GM19035 (cell line): ENCODE results near the gene NRXN3.

Experiments
- ATAC-seq: cut with Tn5 transposase; IDR thresholded peaks from one replicate; pipeline ENCODE4 v1.9.1; 2021; ENCODE audit not compliant: unreplicated experiment

NRXN3 gene

GRCh38 chr14:79325071-79325470 lies 1154.9 kb downstream of the NRXN3 start:
- ATAC-seq, result no peak

- ATAC-seq, result no peak
These were observed 1155.4 kb downstream of the NRXN3 start for GRCh38 chr14:79325557-79325956.

DNA sequence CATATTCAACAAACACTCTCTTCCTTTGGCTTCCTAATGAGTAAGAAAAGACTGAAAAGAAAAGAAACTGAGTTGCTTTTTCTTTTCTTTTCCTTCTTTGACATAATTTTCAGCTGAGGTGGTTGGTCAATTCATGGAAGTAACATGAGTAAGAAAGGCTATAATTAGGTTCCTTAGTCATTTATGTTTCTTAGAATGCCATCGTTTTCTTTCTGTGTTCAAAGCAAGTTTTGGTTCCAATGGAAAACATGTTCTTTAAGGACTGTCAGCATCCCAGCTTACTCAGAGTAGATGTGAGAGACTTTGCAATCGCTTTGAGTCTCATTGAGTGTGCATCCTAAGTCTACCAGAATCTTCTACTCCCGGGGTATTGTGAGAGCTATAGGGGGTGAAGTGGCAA lies 1158.7 kb downstream of the NRXN3 start:
- no peak for ATAC-seq

- no peak for ATAC-seq
These were observed 1161.7 kb downstream of the NRXN3 start for GRCh38 chr14:79331830-79332229.

DNA sequence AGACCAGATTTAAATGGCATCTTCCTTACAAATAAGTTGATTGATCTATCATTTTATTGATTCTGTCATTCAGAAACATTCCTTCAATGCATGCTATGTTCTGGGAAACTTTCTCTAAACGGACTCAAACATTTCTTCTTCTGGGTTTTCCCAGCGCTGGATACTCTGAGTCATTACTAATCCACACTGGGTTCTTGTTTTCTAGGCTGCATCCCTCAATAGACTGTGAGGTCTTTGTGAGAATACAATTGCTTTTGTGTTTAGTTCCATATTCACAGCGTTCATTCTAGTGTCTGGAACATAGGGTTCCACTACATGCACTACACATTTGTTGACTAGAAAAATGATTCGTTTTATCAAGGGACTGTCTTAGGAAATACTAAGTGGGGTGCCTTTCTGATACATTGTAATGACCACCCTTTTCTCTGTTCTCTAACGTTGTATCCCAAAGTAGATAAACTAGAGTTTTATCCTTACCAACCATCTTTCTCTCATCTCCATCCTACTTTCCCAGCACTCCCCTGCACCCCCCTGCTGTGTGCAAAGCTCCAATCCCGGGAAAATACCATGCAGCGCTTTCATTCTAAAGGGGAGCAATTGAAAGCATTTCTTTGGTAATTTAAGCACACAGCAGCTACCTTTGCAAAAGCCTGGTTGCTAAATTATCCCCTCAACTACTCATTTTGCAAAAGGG lies 1162.5 kb downstream of the NRXN3 start:
- no peak for ATAC-seq

- no peak for ATAC-seq
These were observed 1163.0 kb downstream of the NRXN3 start for GRCh38 chr14:79333198-79333546.

- ATAC-seq, result no peak
These were observed 1164.1 kb downstream of the NRXN3 start for GRCh38 chr14:79334272-79334671.

DNA sequence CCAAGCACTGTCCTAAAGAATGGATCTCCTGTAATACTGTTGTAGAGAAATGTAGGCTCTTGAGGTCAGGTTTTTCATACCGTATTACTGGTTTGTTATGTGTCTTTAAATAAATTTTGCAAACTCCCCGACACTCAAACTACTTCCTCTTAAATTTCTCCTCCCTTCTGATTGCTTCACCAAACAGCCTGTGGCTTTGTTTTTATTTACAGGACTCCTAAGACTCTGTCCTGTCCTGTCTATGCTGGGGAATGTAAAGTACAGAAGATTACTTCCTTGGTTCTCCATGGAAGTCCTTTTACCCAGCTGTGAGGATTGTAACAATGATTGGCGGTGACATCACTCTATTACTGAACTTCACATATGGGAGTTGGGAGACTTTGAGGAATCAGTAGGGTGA lies 1167.6 kb downstream of the NRXN3 start:
- ATAC-seq, result no peak

DNA sequence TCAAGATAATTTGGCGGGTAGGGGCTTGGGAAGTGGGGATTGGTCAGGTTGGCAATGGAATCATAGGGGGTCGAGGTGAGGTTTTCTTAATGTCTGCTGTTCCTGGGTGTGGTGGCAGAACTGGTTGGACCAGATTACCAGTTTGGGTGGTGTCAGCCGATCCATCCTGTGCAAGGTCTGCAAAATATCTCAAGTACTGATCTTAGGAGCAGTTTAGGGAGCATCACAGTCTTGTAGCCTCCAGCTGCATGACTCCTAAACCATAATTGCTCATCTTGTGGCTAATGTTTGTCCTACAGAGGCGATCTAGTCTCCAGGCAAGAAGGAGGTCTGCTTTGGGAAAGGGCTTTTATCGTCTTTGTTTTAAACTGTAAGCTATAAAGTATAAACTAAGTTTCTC lies 1172.8 kb downstream of the NRXN3 start:
- ATAC-seq, result no peak

DNA sequence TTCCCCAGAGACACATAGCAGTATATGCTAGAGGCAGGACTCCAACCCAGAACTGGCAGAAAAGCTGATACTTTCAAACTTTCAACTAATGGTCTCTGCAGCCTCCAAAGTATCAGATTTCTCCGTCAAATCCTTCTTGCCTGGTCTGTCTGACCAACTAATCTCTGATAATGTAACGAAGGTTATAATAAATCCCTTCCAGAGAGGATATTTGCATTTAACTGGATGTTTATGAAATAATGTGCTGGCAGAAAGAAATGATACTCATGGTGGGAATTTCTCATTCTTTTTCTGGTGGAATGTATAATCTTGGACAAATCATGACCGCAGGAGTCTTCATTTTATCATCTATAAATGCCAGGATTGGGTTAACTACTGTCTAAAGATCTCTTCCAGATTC lies 1180.8 kb downstream of the NRXN3 start:
- ATAC-seq, result no peak

DNA sequence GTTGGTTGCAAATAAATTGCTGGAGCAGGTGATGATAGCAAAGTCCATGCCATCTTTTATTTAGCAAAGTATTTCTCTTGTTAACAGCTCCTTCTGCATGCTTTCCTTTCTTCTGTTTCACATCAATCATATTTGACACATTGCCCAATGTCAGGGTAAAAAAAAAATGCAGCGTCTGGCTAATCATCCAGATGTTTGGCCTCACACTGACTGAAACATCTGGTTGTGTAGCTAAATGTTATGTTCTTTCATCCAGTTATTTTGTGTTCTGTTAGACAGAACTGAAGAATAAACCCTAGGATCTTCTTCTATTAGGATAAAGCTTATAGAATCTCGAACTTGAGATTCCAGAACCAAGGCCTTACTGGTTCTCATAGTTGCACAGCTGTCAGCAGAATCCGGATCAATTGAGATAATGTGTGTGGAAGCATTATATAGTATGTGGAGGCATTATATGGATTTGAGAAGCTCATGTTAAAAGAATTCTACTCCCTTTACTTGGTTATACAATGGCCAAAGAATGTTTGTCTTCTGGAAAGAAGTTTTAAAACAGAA lies 1182.0 kb downstream of the NRXN3 start:
- no peak for ATAC-seq

DNA sequence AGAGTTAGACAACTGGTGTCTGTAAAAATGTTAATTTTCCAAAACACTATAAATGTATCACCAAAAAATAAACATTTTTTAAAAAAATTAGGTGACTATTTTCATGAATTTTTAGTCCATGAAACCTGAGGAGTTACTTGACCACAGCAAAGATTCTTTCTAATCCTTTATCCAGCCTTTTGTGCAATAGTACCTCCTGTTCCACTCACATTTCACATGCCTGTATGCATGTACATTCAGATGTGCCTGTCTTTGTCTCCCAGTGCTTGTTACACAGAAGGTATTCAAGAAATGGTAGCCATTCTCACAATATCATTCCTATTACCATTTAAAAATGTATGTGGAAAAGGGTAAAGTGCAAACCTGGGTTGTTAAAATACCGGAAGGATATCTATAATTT lies 1184.2 kb downstream of the NRXN3 start:
- no peak for ATAC-seq

- no peak for ATAC-seq
These were observed 1185.9 kb downstream of the NRXN3 start for GRCh38 chr14:79356040-79356439.

DNA sequence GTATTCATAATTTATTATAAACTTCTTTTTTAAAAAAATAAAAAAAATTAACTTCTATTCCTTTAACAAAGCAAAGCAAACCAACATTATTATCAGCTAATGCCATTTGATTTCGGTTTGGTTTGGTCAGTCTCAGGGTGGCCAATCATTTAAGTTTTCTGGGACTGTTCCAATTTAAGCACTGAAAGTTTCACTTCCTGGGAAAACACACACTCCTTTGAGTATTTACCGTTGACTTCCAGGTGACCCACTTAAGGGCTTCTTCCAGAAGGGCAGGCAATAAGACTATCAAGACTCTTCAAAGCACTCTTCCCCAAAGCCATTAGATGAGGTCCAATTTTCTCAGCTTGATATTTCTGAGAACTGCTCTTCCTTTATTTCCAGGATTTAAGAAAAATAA lies 1187.1 kb downstream of the NRXN3 start:
- no peak for ATAC-seq

DNA sequence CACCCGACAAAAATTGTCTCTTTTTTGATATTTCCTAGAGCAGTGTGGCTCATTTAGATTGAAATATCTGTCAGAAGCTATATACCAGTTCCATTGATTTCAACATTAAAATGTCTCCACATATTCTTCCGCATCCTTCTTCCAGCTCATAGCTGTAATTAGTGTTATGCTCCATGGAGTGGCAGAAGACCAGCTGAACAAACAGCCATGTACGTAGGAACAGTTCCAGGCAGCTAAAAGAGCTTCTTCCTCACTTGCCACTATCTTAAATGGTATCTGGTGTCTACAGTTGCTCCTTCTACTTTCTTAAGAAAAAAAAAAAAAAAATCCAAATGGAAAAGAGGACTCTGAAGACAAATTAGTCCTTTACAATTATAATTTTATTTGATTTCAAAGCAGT lies 1193.1 kb downstream of the NRXN3 start:
- no peak for ATAC-seq

DNA sequence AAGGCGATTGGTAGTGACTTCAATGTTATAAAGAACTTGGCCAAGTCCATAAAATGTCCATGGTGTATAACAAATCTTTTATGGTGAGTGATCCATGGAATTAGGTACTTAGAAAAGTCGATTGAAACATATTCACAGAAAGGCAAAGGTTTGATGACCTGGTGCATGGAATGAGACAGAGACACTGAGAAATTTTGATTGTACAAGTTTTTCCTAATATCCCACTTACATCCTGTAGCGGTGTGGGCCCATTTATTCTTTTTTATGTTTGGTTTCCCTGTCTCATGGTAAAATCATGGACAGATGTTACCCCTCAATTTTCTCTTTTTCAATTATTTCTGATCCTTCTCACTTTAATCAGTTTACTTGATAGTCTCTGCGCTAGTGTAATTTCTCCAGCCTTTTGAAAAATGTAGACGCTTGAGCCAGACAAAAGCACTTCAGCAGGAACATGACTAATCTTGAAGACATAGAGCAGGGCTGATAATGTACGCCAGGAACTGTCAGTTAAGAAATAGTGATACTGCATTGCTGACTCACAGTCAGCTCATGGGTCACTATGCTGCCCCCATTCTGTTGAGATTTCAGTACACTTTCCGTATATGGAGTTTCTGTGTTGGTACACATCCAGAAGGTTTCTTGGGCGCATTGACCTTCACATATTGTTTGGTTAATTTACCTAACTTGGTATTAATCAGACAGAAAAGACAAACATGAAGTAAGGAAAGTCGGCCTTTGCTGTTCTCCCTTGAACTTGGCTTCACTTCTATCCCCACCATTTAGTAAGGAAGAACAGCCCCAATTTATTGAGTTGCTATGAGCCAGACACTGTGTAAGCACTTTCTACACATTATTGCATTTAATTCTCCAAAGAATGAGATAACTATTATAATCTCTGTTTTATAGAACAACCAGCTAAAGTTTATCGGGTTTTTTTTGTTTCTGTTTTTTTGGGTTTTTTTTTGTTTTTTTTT lies 1199.5 kb downstream of the NRXN3 start:
- no peak for ATAC-seq

- no peak for ATAC-seq
These were observed 1200.8 kb downstream of the NRXN3 start for GRCh38 chr14:79370969-79371368.

GRCh38 chr14:79373451-79373850 lies 1203.3 kb downstream of the NRXN3 start:
- ATAC-seq, result no peak

GRCh38 chr14:79375356-79375755 lies 1205.2 kb downstream of the NRXN3 start:
- ATAC-seq, result no peak

GRCh38 chr14:79376557-79376956 lies 1206.4 kb downstream of the NRXN3 start:
- no peak for ATAC-seq

DNA sequence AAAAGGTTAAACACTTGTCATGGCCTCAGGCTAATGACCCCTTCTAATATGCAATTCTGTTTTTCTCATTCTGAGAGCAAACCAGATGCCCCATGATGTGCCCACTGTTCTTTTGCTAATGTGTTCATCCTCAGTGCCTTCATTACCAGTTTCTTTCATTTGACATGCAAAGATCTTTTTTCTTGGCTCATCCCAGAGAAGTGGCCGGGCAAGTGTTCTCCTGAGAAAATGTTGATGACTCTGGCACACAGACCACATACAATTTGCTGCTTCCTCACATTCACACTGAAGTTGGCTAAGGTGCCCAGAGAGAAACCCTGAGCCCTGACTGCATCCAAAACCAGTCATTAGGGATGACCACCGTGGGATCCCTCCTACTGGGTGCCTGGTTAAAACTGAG lies 1207.8 kb downstream of the NRXN3 start:
- ATAC-seq, result no peak

DNA sequence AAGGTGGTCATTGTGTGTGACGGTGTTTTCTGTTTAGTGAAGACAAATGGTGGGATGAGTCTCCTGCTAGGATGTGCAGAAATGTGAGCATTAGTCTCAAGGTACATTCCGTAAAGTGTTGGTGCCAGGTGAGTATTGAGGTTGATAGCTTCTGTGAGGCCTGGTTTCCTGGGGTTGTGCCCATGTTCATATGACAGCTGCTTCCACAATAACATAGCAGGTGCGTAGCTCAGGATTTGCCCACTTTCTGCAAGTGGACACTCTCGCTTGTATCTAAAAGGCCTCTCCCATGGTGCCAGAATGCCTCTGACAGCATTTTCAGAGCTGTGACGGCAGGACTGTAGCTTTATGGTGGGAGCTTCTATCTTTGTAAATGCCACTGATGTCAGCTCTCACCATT lies 1209.1 kb downstream of the NRXN3 start:
- ATAC-seq, result no peak
